ENCODE measurements around the gene RIGI.

GRCh38 chr9:32525709-32526030, 326 bp downstream of the RIGI start:
- TF ChIP-seq CTCF (IDR thresholded peaks at IDR 0.05) (no peak), POLR2A (IDR thresholded peaks at IDR 0.05) (no peak)
